Parathyroid adenoma (tissue), 2 donors: ENCODE measurements around the gene LRRC37B.
A peak's percentile ranks its signal among the peaks of the same experiment; 100 is the strongest.
"Not testable (repeated sequence)": the region's sequence is repeated elsewhere in the genome, so short reads cannot be mapped to it uniquely, and the experiment has no call there.

Experiments used
- H2AFZ ChIP-seq: fragments of 300-600 bp; sonication (generic); one replicate; pipeline ENCODE4 v1.7.0; 2017; ENCODE audit warnings: antibody characterized with exemption, mild to moderate bottlenecking
- H3K27ac ChIP-seq: fragments of 300-600 bp; sonication (generic); one replicate; pipeline ENCODE4 v1.7.0; 2017
- H3K27me3 ChIP-seq: fragments of 300-600 bp; sonication (generic); one replicate; pipeline ENCODE4 v1.7.0; 2017; ENCODE audit warnings: low read length; ENCODE audit not compliant: control insufficient read depth, insufficient read depth
- H3K36me3 ChIP-seq: fragments of 300-600 bp; sonication (generic); one replicate; pipeline ENCODE4 v1.7.0; 2017; ENCODE audit warnings: low read length; ENCODE audit not compliant: control insufficient read depth, insufficient read depth
- H3K4me1 ChIP-seq: fragments of 300-600 bp; sonication (generic); one replicate; pipeline ENCODE4 v1.7.0; 2017; ENCODE audit warnings: control low read depth
- H3K4me2 ChIP-seq: fragments of 300-600 bp; sonication (generic); one replicate; pipeline ENCODE4 v1.7.0; 2017; ENCODE audit warnings: low read length
- H3K4me3 ChIP-seq: fragments of 300-600 bp; sonication (generic); one replicate; pipeline ENCODE4 v1.7.0; 2017; ENCODE audit warnings: low read depth, low read length
- H3K79me2 ChIP-seq: fragments of 300-600 bp; sonication (generic); one replicate; pipeline ENCODE4 v1.7.0; 2017; ENCODE audit warnings: control low read depth
- H3K9ac ChIP-seq: fragments of 300-600 bp; sonication (generic); one replicate; pipeline ENCODE4 v1.7.0; 2017; ENCODE audit warnings: mild to moderate bottlenecking
- H3K9me3 ChIP-seq: fragments of 300-600 bp; sonication (generic); one replicate; pipeline ENCODE4 v1.7.0; 2017; ENCODE audit warnings: low read length; ENCODE audit not compliant: control insufficient read depth
- CTCF ChIP-seq: fragments of 300-600 bp; sonication (generic); IDR thresholded peaks from one replicate; pipeline ENCODE4 v1.7.0; 2017; ENCODE audit warnings: antibody characterized with exemption, mild to moderate bottlenecking
- donor health status: primary hyperparathyroidism.

LRRC37B gene

DNA sequence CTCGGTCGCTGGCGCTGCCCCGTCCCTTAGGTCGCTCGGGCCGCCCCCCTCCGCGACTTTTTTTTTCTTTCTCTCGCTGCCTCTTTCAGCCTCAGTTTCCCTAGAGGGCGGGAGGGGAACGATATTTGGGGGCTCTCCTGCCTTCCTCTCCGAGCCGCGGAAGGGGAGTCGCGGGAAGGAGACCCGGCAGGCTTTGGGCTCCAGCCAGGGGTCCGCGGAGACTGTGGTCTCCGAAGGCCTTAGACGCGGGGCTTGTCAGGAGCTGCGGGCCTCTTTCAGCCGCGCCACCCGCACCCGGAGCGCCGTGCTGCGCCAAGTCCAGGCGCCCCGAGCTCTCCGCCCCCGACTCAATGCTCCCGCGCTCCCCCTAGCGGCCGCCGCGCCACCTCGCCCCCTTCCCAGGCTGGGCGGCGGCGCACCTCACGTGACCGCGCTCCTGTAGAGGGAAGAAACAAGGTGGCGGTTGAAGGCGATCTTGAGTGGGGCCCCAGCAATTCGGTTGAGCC lies at the start of gene LRRC37B:
TSS of gene LRRC37B (plus strand) at position 427 of the 506 bp plus-strand sequence. CDS start 14,010 bp downstream, outside the sequence.
- H3K9me3 ChIP-seq = no peaks in the 10 kb centered on the region
- no peak within 1 kb of the TSS for H3K9ac ChIP-seq
- peak within 1 kb of the TSS; percentile 83 for H3K4me3 ChIP-seq
- H3K27ac ChIP-seq = no peak within 1 kb of the TSS
- peak within 1 kb of the TSS; percentile 99 for H2AFZ ChIP-seq
- peak within 1 kb of the TSS; percentile 93 for H3K4me2 ChIP-seq
- H3K79me2 ChIP-seq = peaks cover 26% of the 10 kb centered on the region
- peaks cover 4% of the 10 kb centered on the region for H3K4me1 ChIP-seq
- no peaks in the 10 kb centered on the region for H3K36me3 ChIP-seq
- TF ChIP-seq CTCF = peak; percentile 97
- no peaks in the 10 kb centered on the region for H3K27me3 ChIP-seq

DNA sequence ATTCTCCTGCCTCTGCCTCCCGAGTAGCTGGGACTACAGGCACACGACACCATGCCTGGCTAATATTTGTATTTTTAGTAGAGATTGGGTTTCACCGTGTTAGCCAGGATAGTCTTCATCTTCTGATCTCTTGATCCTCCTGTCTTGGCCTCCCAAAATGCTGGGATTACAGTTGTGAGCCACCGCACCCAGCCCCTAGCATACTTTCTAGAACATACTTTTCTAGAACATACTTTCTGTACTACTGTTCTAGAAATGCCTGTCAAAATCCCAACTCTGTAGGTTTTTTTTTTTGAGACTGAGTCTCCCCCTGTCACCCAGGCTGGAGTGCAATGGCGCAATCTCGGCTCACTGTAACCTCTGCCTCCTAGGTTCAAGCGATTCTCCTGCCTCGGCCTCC lies 43.1 kb upstream of the LRRC37B start:
- not testable (repeated sequence) for H3K4me2 ChIP-seq, H3K4me3 ChIP-seq, H3K9ac ChIP-seq, H3K79me2 ChIP-seq, H3K36me3 ChIP-seq, H3K4me1 ChIP-seq, H3K27ac ChIP-seq, H3K9me3 ChIP-seq, H3K27me3 ChIP-seq, H2AFZ ChIP-seq

GRCh38 chr17:31967648-31968047 lies 39.5 kb upstream of the LRRC37B start:
- H3K4me1 ChIP-seq = no peaks in the 10 kb centered on the region
- no peaks in the 10 kb centered on the region for H3K9me3 ChIP-seq
- H3K27ac ChIP-seq = no peak overlapping the region
- peaks cover 4% of the 10 kb centered on the region for H3K79me2 ChIP-seq
- no peak overlapping the region for H2AFZ ChIP-seq
- no peak for TF ChIP-seq CTCF
- no peak overlapping the region for H3K9ac ChIP-seq
- H3K4me2 ChIP-seq = no peak overlapping the region
- H3K36me3 ChIP-seq = no peaks in the 10 kb centered on the region
- H3K4me3 ChIP-seq = no peak overlapping the region
- no peaks in the 10 kb centered on the region for H3K27me3 ChIP-seq

DNA sequence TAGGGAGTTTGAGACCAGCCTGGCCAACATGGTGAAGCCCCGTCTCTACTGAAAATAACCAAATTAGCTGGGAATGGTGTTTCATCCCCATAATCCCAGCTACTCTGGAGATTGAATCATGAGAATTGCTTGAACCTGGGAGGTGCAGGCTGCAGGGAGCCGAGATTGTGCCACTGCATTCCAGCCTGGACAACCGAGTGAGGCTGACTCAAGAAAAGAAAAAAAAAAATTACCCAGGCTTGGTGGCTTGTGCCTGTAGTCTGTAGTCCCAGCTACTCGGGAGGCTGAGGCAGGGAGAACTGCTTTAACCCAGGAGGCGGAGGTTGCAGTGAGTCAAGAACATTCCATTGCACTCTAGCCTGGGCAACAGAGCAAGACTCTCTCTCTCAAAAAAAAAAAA lies 36.8 kb upstream of the LRRC37B start:
- H3K4me2 ChIP-seq, H3K79me2 ChIP-seq, H2AFZ ChIP-seq, H3K36me3 ChIP-seq, H3K4me3 ChIP-seq, H3K9ac ChIP-seq, H3K27ac ChIP-seq, H3K4me1 ChIP-seq, H3K27me3 ChIP-seq, H3K9me3 ChIP-seq: not testable (repeated sequence)

DNA sequence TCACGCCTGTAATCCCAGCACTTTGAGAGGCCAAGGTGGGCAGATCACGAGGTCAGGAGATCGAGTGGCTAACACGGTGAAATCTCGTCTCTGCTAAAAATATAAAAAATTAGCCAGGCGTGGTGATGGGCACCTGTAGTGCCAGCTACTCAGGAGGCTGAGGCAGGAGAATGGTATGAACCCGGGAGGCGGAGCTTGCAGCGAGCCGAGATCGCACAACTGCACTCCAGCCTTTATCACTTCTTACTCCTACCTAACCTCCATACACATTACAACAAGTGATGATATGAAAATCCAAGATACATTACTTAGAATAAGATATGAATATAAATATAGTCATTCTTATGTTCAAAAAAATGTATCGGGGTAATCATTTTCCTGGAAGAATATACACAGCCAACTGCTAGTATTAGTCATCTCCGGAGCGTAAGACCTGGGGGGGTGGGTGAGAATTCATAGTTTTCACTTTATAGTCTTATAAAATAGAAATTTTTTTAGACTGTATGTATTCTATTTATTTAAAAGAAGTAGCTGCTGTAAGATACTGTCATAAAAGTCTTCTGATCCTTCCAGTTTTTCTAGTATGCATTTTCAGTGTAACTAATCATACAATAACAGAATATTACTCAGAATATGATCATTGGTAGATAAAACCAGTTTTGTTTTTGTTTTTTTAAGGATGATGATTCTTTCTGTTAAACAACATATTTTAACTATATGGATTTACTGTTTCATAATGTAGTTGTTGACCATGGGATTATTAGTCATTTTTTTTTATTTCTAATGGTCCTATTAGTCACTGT lies 32.7 kb upstream of the LRRC37B start:
- not testable (repeated sequence) for H2AFZ ChIP-seq, H3K4me1 ChIP-seq, H3K4me2 ChIP-seq, H3K4me3 ChIP-seq, H3K9ac ChIP-seq, H3K79me2 ChIP-seq, H3K27ac ChIP-seq, H3K36me3 ChIP-seq, H3K27me3 ChIP-seq, H3K9me3 ChIP-seq

DNA sequence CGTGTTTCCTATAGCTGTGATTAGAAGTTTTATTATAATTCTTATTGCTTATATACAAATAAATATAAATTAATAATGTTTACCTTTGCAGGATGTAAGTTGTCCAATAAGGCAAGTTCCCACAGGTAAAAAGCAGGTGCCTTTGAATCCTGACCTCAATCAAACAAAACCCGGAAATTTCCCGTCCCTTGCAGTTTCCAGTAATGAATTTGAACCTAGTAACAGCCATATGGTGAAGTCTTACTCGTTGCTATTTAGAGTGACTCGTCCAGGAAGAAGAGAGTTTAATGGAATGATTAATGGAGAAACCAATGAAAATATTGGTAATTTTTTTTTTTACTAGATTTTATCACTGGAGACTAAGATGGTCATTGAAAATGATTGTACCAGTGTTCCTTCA lies 31.8 kb upstream of the LRRC37B start:
- H3K79me2 ChIP-seq, H3K36me3 ChIP-seq: not testable (repeated sequence)

DNA sequence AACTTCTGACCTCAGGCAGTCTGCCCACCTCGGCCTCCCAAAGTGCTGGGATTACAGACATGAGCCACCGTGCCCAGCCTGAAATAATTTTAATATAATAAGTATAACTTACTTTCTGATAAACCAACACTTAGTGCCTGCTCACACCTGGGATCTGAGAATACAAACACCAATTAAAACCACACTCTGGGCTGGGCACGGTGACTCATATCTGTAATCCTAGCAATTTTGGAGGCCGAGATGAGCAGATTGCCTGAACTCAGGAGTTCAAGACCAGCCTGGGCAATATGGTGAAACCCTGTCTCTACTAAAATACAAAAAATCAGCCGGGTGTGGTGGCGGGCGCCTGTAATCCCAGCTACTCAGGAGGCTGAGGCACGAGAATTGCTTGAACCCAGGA lies 15.4 kb upstream of the LRRC37B start:
- not testable (repeated sequence) for H3K9ac ChIP-seq, H3K27ac ChIP-seq, H3K4me1 ChIP-seq, H3K4me2 ChIP-seq, H3K79me2 ChIP-seq, H3K36me3 ChIP-seq, H3K27me3 ChIP-seq, H3K9me3 ChIP-seq, H2AFZ ChIP-seq, H3K4me3 ChIP-seq

More for the DNA sequence above, 31.8 kb upstream of the LRRC37B start:
- H3K4me3 ChIP-seq, H3K27ac ChIP-seq, H3K4me1 ChIP-seq, H3K9me3 ChIP-seq, H3K4me2 ChIP-seq, H3K27me3 ChIP-seq, H3K9ac ChIP-seq, H2AFZ ChIP-seq: not testable (repeated sequence)
